Renal cortical epithelial cell (primary cell): ENCODE measurements around the gene KIF6. TPM values are rescaled to one million over a fixed set of nuclear protein-coding genes. Genes with fewer than 3 reads are reported as not detected.

Experiments
- DNase-seq: peaks from one replicate; pipeline ENCODE4 v3.0.0-alpha.2; 2011; ENCODE audit warnings: low read depth
- total RNA-seq: library from RNA; depleted of rRNA; stranded (reverse); fragments of >200 nt; gene quantifications from 2 replicates; pipeline ENCODE4 v1.2.3, GENCODE V29; 2014

The KIF6 gene
- total RNA-seq, 1 donor from 2014 or later, result 1.3 TPM

DNA sequence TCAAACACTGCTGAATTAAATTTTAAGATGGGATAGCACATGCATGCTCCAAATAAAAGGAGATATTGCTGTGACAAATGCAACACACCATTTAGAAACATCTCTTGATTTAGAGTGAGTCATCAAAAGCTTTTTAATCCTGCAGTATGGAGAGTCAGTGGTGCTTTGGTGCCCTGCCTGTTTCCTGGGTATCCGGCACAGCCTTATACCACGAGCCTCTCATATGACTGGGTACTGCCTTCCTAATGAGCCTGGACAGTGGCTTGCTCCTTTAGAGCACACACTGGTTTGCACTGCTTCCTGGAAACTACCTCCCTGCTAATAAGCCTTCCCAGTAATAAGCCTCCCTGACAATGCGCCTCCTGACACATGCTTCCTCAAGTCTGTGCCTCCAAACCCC, 337.4 kb downstream of the KIF6 start:
- DNase-seq, result no peak

DNA sequence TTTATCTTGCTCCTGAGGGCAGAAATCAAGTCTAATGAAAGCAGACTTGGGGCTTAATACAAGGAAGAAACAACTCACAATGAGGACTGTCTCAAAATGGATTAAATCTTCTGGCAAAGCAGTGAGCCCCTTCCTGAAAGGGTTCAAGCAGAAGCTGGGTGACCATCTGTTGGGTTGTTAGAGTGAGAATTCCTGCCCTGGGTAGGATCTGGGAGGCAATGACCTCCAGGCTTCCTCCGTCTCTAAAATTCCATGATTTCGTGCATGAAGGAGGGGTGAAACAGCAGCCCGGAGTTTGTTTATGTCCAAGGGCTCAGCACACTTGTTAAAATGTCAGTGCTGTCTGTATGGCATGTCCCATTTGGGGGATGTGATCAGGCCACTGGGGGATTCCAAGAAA, 338.7 kb downstream of the KIF6 start:
- no peak for DNase-seq

DNA sequence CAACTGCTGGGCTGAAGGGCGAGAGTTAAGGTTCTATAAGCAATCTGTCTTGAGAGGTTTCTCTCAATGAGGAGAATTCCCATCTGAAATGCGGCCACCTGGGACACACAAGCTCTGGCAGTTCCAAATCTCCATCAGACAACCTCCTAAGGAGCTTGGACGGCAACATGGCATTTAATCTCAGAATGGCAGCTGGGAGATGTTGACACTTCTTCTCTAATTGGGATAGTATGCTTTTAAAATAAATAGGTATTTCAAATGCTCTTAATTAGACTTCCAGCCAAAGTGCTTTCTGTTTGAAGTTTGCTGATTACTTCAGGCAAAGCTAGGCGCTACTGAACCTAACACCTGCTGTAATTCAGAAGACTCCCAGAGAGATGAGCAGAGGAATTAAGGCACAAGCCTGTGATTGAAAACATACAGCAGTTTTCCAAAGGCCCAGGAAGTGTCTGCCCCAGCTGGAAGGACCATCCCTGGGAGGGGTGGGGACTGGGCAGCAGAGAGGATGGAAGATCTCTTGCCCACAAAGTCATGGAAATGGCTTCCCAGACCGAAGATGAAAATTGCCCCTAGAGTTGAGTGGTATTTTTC, 343.6 kb downstream of the KIF6 start:
- no peak for DNase-seq

DNA sequence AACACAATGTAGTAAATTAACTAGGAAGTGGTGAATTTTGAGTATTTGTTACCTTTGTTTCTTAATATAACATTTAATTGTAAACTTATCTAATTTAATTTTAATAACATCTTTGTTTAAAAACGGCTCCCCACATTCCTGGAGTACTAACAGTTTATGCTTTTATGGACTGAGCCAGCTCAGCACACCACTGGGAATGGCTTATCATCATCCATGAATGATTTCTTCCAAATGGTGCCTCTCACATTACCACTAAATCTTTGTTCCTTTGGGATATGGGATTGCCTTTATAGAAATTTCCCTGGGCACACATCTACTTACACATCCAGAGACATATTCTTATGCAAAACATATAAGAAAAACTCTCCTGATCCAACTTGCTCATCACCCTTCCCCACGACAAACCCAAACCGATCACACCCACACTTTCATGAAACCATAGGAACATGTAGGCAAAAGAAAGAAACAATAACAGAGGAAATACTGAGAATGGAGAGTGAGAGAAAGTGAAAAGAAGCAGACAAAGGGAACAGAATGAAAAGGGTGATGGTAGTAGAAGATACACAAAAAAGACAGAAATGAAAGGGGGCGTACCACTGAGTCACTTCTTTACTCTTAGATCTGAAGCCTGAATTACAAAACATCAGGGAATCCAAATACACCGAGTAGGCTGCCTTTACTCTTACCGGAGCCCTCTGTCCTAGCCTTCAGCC, 344.2 kb downstream of the KIF6 start:
- DNase-seq, result no peak

- DNase-seq, result no peak
Measured at GRCh38 chr6:39378960-39379425, 346.2 kb downstream of the KIF6 start.

GRCh38 chr6:39378175-39378959, 346.8 kb downstream of the KIF6 start:
- no peak for DNase-seq

GRCh38 chr6:39377539-39377950, 347.7 kb downstream of the KIF6 start:
- peak; percentile 69 for DNase-seq

GRCh38 chr6:39375405-39375804, 349.8 kb downstream of the KIF6 start:
- DNase-seq, result no peak

GRCh38 chr6:39370390-39370789, 354.8 kb downstream of the KIF6 start:
- no peak for DNase-seq

DNA sequence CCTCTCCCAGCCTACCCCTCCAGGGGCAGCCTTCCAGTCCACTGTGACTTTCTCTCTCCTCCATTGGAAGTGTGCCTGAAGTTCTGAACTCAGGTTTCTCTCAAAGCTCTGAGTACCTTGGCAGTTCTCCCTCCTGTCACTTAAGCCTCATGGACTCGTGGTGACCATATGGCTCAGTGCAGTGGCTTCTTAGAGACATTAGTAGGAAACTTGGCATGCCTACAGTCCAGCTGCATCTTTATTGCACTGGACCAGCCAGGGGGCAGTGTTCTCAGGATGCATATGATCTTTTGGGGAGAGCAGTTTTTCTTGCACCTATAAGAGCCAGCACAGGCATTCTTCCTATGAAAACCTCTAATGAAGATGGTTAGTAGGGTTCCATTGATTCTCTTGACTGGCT, 355.2 kb downstream of the KIF6 start:
- DNase-seq, result no peak

GRCh38 chr6:39367700-39368099, 357.5 kb downstream of the KIF6 start:
- DNase-seq, result no peak

DNA sequence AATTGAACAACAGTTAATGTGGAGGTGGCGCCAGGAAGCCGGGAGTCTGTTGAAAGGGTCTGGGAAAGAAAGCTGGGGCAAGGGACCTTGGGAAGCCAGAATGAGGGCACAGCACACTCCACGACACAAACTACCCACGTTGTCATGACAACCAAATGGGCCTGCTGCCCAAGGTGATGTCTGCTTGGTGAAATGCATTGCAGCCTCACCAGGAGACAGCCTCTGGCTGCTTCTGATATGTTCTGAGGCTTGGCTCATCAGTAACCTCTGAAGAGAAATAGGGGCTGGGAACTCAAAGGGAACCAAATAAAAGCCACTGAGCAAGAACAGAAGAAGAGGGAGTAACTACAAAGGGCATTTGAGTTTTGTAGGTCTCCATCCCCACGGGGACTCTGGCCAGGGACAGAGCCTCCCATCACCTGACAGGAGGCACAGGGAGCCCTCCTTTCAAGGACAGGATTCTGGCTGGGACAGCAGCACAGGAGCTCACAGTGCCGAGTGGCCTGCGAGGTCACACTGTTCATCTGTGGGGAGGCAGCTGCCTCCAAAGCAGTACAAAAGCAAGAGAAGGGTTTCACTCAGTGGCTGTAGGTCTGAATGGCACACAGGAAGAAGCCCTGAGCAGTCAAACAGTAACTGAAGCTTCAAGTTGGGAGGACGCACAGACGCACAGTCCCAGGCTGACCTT, 358.1 kb downstream of the KIF6 start:
- DNase-seq, result no peak

DNA sequence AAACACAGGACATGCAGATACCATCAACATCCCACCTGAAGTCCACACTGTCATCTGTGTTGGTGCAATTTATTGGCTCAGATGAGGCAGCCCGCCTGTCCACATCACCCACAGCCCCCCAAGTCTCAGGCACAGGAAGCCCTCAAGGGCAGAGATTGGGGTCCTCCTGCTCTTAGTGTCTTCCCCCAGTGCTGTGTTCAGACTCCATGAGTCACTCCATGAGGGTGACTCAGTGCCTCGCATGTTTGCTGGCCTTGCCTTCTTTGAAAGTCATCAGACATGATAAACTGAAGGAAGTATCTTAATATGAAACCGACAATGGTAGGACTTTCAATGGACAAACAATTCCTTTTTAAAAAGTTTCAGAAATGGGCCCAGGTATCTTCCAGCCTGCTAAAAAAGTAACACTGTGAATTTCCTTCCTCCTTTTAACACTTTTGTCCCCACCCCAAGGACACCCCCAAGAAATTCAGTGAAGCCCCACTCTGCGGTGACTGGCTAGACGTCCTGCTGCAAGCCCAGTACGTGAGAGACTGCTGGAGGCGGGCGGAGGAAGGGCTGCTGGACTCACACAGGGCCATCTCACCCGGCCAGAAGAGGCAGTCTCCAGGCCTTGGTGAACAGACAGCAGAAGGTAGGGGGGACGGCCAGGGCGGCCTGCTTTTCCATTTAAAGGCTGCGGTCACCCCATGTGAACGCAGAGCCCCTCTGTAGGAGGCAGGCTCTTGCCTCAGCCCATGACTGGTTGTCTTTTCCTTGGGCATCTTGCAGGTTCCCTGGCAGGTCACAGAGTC, 359.7 kb downstream of the KIF6 start:
- DNase-seq, result peak; percentile 52

DNA sequence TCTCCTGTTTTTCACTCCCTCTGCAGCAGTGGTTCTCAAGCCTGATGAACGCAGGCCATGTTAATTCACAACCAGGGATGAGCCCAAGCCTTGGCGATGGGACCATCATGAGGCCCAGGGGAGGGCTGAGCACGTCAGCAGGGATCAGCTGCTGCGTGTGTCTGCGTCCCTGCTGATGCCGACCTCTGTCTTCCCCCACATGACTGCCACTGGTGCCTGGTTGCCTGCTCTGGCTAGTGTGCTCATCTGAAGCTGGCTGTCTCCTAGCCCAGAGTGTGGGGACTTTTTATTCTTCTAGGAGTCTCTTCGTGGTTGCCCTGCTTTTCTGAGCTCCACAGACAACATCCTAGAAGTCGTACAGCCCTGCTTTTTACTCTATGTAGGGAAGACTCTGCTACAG, 361.9 kb downstream of the KIF6 start:
- no peak for DNase-seq

- no peak for DNase-seq
Measured at GRCh38 chr6:39362487-39362865, 362.7 kb downstream of the KIF6 start.

GRCh38 chr6:39361657-39362486, 363.3 kb downstream of the KIF6 start:
- DNase-seq, result peak; percentile 48

- no peak for DNase-seq
Measured at GRCh38 chr6:39360378-39360777, 364.8 kb downstream of the KIF6 start.

DNA sequence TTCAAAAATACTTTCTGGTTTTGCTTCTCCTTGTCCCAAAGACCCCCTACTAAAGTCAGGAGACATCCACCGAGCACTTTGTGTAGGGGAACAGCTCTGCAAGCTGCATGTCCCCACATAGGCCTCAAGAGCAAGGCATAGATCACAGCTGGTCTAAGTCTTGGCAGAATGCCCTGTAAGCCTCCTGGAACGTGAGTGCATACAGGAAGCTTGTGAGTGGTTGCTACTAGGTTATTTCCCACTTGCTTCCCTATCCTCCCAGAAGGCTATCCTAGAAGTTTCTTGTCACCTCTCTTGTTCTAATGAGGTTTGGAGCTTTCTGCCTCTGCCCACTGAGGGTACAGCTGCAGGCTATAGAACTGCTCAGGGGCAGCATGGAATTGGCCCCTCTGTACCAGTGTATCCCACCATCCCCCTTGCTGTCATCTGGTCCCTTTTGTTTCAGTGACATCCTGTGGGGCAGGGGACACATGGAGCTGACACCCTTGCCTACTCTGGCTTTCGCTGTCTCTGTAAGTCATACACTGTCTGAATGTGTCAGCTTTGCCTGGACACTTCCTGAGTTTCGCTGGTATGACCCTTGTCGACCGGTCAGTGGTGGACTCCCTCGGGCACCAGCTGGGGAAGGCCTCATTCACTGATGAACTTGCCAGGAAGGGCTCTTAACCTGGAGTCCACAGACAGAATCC, 367.1 kb downstream of the KIF6 start:
- DNase-seq, result peak; percentile 70

- no peak for DNase-seq
Measured at GRCh38 chr6:39353698-39354315, 371.4 kb downstream of the KIF6 start.
